ENCODE results near the gene LHX3. TPM values are rescaled to one million over a fixed set of nuclear protein-coding genes. Genes with fewer than 3 reads are reported as not detected.

The LHX3 gene
- total and polyA plus RNA-seq, 12 donors, result not detected

- WGBS, 4 donors, result 77 to 87% (median 80%) methylated on average over 19 to 30 of the region's 30 CpGs
- peak; percentile 54 to 73 (median 60) for TF ChIP-seq CTCF (IDR thresholded peaks at IDR 0.05)
- TF ChIP-seq POLR2A (IDR thresholded peaks at IDR 0.05), result no peak
- Histone ChIP-seq H3K4me1 (replicated peaks in 1 of 2) (no peaks in the 10 kb centered on the region), H3K4me3 (no peak overlapping the region), H3K27ac (no peak overlapping the region), H3K36me3 (replicated peaks in 1 of 2) (peaks cover 0 to 5% of the 10 kb centered on the region in 2 donors), H3K9me3 (replicated peaks in 1 of 3) (no peaks in the 10 kb centered on the region), H3K27me3 (no peaks in the 10 kb centered on the region)
- peak; percentile 46 to 74 (median 59) for DNase-seq
- intact Hi-C loops (cut with DNase I), result no loop called here
These were observed 21.1 kb upstream of the LHX3 start for GRCh38 chr9:136225748-136226679.

- Histone ChIP-seq H3K4me3 (no peak overlapping the region), H3K4me1 (replicated peaks in 1 of 2) (no peaks in the 10 kb centered on the region), H3K36me3 (replicated peaks in 1 of 2) (peaks cover 0 to 5% of the 10 kb centered on the region in 2 donors), H3K9me3 (replicated peaks in 1 of 3) (no peaks in the 10 kb centered on the region), H3K27ac (no peak overlapping the region), H3K27me3 (no peaks in the 10 kb centered on the region)
- intact Hi-C loops (cut with DNase I), result no loop called here
- DNase-seq, result no peak
- no peak for TF ChIP-seq POLR2A (IDR thresholded peaks at IDR 0.05)
- no peak for TF ChIP-seq CTCF (IDR thresholded peaks at IDR 0.05)
- 87 to 94% (median 89%) methylated on average over 10 to 19 of the region's 19 CpGs for WGBS, 4 donors
These were observed 20.4 kb upstream of the LHX3 start for GRCh38 chr9:136225366-136225747.

- Histone ChIP-seq H3K36me3 (replicated peaks in 1 of 2) (peaks cover 0 to 5% of the 10 kb centered on the region in 2 donors), H3K4me1 (replicated peaks in 1 of 2) (no peaks in the 10 kb centered on the region), H3K9me3 (replicated peaks in 1 of 3) (no peaks in the 10 kb centered on the region), H3K27ac (no peak overlapping the region), H3K27me3 (no peaks in the 10 kb centered on the region), H3K4me3 (no peak overlapping the region)
- intact Hi-C loops (cut with DNase I), result no loop called here
- 91 to 95% (median 92%) methylated on average over 22 to 30 of the region's 30 CpGs for WGBS, 4 donors
- TF ChIP-seq CTCF (IDR thresholded peaks at IDR 0.05), result no peak
- TF ChIP-seq POLR2A (IDR thresholded peaks at IDR 0.05), result no peak
- DNase-seq, result no peak
These were observed 19.1 kb upstream of the LHX3 start for GRCh38 chr9:136223871-136224640.

GRCh38 chr9:136222906-136223285, 18.0 kb upstream of the LHX3 start:
- Histone ChIP-seq H3K4me3 (no peak overlapping the region), H3K4me1 (replicated peaks in 1 of 2) (no peaks in the 10 kb centered on the region), H3K9me3 (replicated peaks in 1 of 3) (no peaks in the 10 kb centered on the region), H3K27me3 (no peaks in the 10 kb centered on the region), H3K27ac (no peak overlapping the region), H3K36me3 (replicated peaks in 1 of 2) (peaks cover 0 to 14% of the 10 kb centered on the region in 2 donors)
- 92 to 97% (median 95%) methylated on average over 12 to 13 of the region's 13 CpGs for WGBS, 4 donors
- intact Hi-C loops (cut with DNase I), result no loop called here
- no peak for TF ChIP-seq CTCF (IDR thresholded peaks at IDR 0.05)
- TF ChIP-seq POLR2A (IDR thresholded peaks at IDR 0.05), result no peak
- DNase-seq, result no peak
